VCaP (cell line): ENCODE results near the gene ARID1B.

Experiments
- H3K27ac ChIP-seq: fragments of 450-650 bp; 2 replicates; pipeline ENCODE4 v1.5.1; 2017
- CTCF ChIP-seq: fragments of 450-650 bp; conservative IDR thresholded peaks from 2 replicates; pipeline ENCODE4 v1.5.1; 2017; ENCODE audit warnings: mild to moderate bottlenecking, moderate library complexity

Gene ARID1B

GRCh38 chr6:157121897-157122296 is 344.7 kb downstream of the ARID1B start:
- TF ChIP-seq CTCF = no peak
- H3K27ac ChIP-seq = no peak overlapping the region

DNA sequence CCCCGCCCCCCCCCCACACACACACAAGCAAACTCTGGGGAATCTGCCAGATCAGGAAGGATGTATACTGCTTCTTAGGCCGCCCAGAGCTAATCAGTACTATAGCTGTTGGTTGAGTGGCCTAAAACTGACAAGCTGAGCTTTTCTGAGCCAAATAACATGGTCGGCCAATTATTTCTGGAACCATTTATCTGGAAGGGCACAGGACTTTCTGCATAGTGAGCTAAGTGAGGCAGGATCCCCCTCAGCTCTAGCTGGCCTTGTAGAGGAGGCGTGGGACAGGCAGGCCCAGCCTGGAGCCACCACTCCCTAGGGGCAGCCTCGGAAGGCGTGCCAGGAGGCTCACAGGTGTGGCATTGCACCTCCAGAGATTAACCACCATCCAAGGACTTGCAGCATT is 346.1 kb downstream of the ARID1B start:
- no peak for TF ChIP-seq CTCF
- no peak overlapping the region for H3K27ac ChIP-seq

DNA sequence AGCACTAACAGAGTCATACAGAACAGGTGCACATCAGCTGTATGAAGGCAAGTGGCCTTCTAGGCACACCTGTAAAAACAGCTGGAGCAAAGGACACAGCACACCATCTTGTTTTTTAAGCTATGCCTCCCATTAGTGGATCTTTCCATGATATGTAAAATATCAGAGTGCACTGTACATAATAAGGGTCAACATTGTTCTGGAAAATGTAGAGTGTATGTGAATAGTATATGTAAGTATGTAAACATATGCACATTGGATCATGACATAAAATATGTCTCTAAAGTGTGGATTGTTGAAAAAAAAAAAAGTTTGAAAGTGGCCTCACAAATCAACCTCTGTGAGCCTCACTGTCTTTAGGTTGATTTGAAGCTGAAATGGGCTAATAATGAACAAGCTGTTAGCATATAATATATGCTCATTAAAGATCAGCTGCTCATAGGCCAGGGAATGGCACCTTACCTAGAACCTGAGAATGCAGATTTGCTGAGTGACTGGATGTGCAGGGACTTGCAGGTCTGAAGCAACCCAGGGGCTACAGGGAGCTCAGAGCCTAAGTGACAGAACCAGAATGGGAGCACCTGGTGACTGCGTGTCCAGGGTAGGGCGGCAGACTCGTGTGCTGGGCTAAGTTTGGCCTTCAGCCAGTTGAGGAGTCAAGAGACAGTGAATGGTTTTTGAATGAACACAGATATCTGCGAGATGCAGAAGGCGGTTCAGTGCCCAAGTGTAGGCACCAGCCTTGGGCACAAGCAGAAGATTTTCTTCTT is 347.5 kb downstream of the ARID1B start:
- no peak overlapping the region for H3K27ac ChIP-seq
- TF ChIP-seq CTCF = no peak

DNA sequence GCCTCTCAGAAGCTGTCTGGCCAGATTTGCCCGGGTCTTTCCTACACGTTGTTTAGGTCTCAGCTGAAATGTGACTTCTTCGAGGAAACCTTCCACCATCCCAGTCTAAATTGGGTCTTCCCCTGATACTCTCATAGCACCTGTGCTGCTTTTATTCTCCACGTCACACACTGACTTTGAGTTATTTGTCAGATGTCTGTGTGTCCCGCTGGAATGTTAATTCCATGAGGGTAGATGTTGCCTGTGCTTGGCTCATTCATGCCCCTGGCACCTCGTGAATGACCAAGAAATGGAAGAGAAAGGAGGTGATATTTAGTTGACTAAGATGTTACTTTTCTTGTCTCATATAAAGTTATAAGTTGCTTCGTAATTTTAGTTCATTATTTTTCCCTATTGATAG is 348.4 kb downstream of the ARID1B start:
- no peak for TF ChIP-seq CTCF
- H3K27ac ChIP-seq = no peak overlapping the region

DNA sequence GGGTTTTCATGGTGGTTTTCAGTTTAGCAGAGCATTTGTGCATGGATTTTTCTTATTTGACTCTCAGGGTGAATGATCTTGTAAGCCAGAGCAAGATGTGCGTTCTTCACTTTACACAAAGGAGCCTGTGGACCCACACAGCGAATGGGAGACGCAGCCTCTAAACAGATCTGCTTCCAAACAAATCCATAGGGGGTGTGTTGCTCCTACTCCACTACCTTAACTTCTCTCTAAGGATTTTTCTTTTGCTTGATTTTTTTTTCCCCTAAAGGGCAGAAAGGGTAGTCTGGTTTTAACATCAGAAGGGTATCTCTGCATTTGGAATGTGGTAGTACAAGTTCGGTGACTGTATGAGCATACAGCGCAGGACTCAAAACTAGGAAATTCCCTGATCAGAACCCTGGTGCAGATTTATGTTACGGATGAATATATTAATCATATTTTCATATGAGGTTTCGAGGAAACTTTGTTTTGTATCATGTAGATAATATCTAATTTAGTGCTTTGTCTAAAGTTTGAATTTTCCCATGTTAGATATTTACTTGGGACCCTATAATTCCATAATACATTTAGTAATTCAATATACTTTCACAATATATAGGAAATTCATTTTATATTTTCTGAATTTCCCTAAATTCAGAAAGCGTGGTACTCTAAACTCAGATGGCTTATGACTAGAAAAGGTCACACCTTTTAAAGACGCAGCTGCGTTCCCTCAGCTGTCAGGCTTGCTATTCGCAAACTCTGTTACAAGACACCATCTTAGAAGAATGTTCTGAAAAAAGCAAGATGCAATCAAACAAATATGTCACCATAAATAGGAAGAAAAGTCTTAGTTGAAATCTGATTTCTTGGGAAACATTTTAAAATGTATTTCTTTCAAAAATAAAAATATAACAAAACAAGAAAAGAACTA is 349.3 kb downstream of the ARID1B start:
- H3K27ac ChIP-seq = no peak overlapping the region
- TF ChIP-seq CTCF = no peak

- TF ChIP-seq CTCF = no peak
- no peak overlapping the region for H3K27ac ChIP-seq
Observed at GRCh38 chr6:157128235-157128775, 351.1 kb downstream of the ARID1B start.

GRCh38 chr6:157131250-157131649 is 354.1 kb downstream of the ARID1B start:
- H3K27ac ChIP-seq = no peak overlapping the region
- TF ChIP-seq CTCF = no peak
